Measurements from ENCODE around the gene SORCS1.

SORCS1 gene

DNA sequence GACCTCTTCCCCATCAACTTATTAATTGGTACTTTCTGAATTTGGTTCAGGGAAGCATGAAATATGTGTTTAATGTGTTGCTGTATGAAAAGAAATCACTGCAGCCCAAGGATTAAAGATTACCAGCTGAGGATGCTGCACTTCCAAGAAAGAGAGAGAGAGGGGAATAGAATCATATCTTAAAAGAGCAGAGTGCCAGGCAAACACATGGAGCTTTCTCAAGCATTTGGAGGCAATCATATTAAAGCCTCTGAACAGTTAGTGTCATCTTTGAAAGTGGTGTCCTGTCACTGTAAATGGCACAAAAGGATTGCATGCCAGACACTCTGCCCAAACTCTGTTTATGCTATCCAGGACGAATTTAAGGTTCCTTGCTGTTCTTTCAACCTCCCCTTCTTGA is 386.7 kb downstream of the SORCS1 start:
- TF ChIP-seq CREB1 (IDR thresholded peaks at IDR 0.05; ENCODE audit: low read depth) (no peak), TCF12 (IDR thresholded peaks at IDR 0.05; ENCODE audit: low read depth) (no peak), EGR1 (IDR thresholded peaks at IDR 0.05) (no peak), ZBTB7A (IDR thresholded peaks at IDR 0.05; ENCODE audit: low read depth) (no peak), YY1 (IDR thresholded peaks at IDR 0.05; ENCODE audit: low read depth) (no peak), RAD21 (IDR thresholded peaks at IDR 0.05; ENCODE audit: low read depth) (no peak)
- TF ChIP-seq, protein P1, sequence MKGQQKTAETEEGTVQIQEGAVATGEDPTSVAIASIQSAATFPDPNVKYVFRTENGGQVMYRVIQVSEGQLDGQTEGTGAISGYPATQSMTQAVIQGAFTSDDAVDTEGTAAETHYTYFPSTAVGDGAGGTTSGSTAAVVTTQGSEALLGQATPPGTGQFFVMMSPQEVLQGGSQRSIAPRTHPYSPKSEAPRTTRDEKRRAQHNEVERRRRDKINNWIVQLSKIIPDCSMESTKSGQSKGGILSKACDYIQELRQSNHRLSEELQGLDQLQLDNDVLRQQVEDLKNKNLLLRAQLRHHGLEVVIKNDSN (IDR thresholded peaks at IDR 0.05), result no peak
- TF ChIP-seq, protein P2, sequence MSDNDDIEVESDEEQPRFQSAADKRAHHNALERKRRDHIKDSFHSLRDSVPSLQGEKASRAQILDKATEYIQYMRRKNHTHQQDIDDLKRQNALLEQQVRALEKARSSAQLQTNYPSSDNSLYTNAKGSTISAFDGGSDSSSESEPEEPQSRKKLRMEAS (IDR thresholded peaks at IDR 0.05), result no peak
- TF ChIP-seq, protein P3, sequence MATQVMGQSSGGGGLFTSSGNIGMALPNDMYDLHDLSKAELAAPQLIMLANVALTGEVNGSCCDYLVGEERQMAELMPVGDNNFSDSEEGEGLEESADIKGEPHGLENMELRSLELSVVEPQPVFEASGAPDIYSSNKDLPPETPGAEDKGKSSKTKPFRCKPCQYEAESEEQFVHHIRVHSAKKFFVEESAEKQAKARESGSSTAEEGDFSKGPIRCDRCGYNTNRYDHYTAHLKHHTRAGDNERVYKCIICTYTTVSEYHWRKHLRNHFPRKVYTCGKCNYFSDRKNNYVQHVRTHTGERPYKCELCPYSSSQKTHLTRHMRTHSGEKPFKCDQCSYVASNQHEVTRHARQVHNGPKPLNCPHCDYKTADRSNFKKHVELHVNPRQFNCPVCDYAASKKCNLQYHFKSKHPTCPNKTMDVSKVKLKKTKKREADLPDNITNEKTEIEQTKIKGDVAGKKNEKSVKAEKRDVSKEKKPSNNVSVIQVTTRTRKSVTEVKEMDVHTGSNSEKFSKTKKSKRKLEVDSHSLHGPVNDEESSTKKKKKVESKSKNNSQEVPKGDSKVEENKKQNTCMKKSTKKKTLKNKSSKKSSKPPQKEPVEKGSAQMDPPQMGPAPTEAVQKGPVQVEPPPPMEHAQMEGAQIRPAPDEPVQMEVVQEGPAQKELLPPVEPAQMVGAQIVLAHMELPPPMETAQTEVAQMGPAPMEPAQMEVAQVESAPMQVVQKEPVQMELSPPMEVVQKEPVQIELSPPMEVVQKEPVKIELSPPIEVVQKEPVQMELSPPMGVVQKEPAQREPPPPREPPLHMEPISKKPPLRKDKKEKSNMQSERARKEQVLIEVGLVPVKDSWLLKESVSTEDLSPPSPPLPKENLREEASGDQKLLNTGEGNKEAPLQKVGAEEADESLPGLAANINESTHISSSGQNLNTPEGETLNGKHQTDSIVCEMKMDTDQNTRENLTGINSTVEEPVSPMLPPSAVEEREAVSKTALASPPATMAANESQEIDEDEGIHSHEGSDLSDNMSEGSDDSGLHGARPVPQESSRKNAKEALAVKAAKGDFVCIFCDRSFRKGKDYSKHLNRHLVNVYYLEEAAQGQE (IDR thresholded peaks at IDR 0.05; ENCODE audit: low read depth), result no peak

DNA sequence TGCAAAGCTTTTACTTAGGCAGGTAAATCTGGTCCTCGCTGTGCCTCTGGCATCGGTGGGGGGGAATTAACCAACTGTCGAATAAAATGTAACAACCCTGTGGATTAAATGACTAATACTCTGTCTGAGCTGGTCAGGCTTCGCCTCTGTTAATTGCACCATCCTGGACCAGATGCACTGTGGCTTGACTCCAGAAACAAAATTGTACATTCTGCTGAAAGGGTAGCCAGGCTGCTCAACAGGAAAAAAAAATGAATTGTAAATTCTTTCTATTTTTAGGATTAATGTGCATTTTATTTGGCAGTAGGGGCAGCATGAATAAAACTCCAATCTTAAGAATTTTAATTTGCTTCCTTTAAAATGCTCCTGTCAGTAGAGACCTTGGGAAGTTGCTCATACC is 389.4 kb downstream of the SORCS1 start:
- TF ChIP-seq EGR1 (IDR thresholded peaks at IDR 0.05), result no peak
- TF ChIP-seq, protein P1 (IDR thresholded peaks at IDR 0.05), result no peak

DNA sequence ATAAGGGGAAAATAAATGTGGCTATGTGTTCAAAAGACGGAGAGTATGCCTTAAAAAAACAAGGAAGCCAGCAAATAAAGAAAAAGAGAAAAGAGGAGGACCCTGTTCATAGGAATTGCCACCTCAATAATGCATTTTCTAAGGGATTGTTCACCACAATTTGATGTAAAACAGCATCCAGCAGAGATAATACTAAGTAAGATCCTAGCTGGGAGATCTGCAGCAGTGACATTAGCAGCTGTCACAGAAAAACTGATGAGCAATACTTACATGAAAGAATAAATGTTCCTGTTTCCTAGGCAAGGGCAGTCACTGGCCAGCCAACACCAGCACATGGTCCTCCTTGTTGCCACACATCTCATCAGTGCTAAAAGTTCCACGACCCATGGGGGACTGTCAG is 391.5 kb downstream of the SORCS1 start:
- TF ChIP-seq CEBPB (IDR thresholded peaks at IDR 0.05), result no peak
- no peak for TF ChIP-seq YY1 (IDR thresholded peaks at IDR 0.05; ENCODE audit: low read depth)
- TF ChIP-seq FOXM1 (IDR thresholded peaks at IDR 0.05; ENCODE audit: borderline replicate concordance, low read depth), result no peak
- TF ChIP-seq, protein P2 (IDR thresholded peaks at IDR 0.05), result no peak
- TF ChIP-seq, protein P1 (IDR thresholded peaks at IDR 0.05), result no peak
- no peak for TF ChIP-seq RAD21 (IDR thresholded peaks at IDR 0.05; ENCODE audit: low read depth)
- no peak for TF ChIP-seq EGR1 (IDR thresholded peaks at IDR 0.05)
- TF ChIP-seq TCF12 (IDR thresholded peaks at IDR 0.05; ENCODE audit: low read depth), result no peak
- no peak for TF ChIP-seq CREB1 (IDR thresholded peaks at IDR 0.05; ENCODE audit: low read depth)
- no peak for TF ChIP-seq ZBTB7A (IDR thresholded peaks at IDR 0.05; ENCODE audit: low read depth)
- TF ChIP-seq TAF1 (IDR thresholded peaks at IDR 0.05; ENCODE audit: low read depth), result no peak
- TF ChIP-seq NFIC (IDR thresholded peaks at IDR 0.05), result no peak
- TF ChIP-seq EP300 (IDR thresholded peaks at IDR 0.05; ENCODE audit: borderline replicate concordance), result no peak
- TF ChIP-seq TEAD4 (IDR thresholded peaks at IDR 0.05), result no peak
- TF ChIP-seq, protein P3 (IDR thresholded peaks at IDR 0.05; ENCODE audit: low read depth), result no peak

DNA sequence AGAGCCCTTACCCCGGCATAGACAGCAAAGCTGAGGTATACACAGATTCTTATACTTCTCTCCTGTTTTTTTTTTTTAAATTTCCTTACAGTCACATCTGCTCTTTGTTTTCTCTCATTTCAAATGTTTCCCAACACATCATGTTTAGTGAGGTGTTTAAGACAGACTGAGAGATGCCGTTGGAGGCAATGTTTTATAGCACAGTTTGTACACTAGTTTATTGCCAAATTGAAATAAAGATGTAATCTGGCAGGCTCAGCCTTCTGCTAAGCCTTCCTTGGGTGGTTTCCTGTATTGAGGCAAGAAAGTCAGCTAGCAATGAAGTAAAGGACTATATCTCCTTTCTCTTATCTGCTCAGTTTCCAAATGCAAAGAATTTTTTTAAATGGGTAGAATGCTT is 393.4 kb downstream of the SORCS1 start:
- TF ChIP-seq YY1 (IDR thresholded peaks at IDR 0.05; ENCODE audit: low read depth) (no peak), EGR1 (IDR thresholded peaks at IDR 0.05) (no peak)
- TF ChIP-seq, protein P2 (IDR thresholded peaks at IDR 0.05), result no peak

DNA sequence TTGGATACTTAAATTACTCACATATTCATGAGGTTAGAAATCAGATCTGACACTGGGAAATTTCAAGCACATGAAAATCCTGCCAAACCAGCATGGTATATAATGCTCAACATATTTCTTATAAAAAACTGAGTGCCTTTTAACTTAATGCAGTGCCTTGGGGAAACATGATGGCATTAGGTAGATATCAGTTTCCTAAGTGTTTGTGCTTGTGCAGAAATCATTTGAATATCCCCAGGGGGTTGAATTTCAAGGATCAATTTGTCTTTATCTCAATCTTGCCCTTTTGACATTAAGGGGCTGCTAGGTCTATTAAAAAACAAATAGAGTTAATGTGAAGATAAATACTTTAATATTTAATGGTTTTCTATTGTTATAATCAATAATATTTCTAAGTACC is 396.3 kb downstream of the SORCS1 start:
- TF ChIP-seq TAF1 (IDR thresholded peaks at IDR 0.05; ENCODE audit: low read depth) (no peak), CEBPB (IDR thresholded peaks at IDR 0.05) (no peak), TEAD4 (IDR thresholded peaks at IDR 0.05) (no peak), EP300 (IDR thresholded peaks at IDR 0.05; ENCODE audit: borderline replicate concordance) (no peak), TCF12 (IDR thresholded peaks at IDR 0.05; ENCODE audit: low read depth) (no peak), RAD21 (IDR thresholded peaks at IDR 0.05; ENCODE audit: low read depth) (no peak), NFIC (IDR thresholded peaks at IDR 0.05) (no peak), YY1 (IDR thresholded peaks at IDR 0.05; ENCODE audit: low read depth) (no peak), EGR1 (IDR thresholded peaks at IDR 0.05) (no peak), ZBTB7A (IDR thresholded peaks at IDR 0.05; ENCODE audit: low read depth) (no peak), FOXM1 (IDR thresholded peaks at IDR 0.05; ENCODE audit: borderline replicate concordance, low read depth) (no peak), CREB1 (IDR thresholded peaks at IDR 0.05; ENCODE audit: low read depth) (no peak)
- TF ChIP-seq, protein P2 (IDR thresholded peaks at IDR 0.05), result no peak
- TF ChIP-seq, protein P3 (IDR thresholded peaks at IDR 0.05; ENCODE audit: low read depth), result no peak
- TF ChIP-seq, protein P1 (IDR thresholded peaks at IDR 0.05), result no peak

Data from Ishikawa (cell line).